ENCODE measurements around the gene CUBN.

- TF ChIP-seq ZBTB21 (tag by site-specific recombination; IDR thresholded peaks at IDR 0.05) (no peak), CTCF (tag by site-specific recombination; IDR thresholded peaks at IDR 0.05) (no peak), ZNF10 (tag by site-specific recombination; IDR thresholded peaks at IDR 0.05) (no peak), PBX3 (CRISPR knock-in tag; IDR thresholded peaks at IDR 0.05) (no peak), SALL2 (tag by site-specific recombination; IDR thresholded peaks at IDR 0.05; ENCODE audit: borderline replicate concordance) (no peak), ZNF266 (tag by site-specific recombination; IDR thresholded peaks at IDR 0.05; ENCODE audit: low read depth) (no peak), WT1 (tag by site-specific recombination; IDR thresholded peaks at IDR 0.05) (no peak), ZNF274 (IDR thresholded peaks at IDR 0.05; ENCODE audit: low read length) (no peak), ZNF274 (tag by site-specific recombination; IDR thresholded peaks at IDR 0.05; ENCODE audit: borderline replicate concordance) (no peak), GLI2 (tag by site-specific recombination; IDR thresholded peaks at IDR 0.05; ENCODE audit: borderline replicate concordance, low read depth) (no peak), ZNF645 (tag by site-specific recombination; IDR thresholded peaks at IDR 0.05) (no peak), ZBTB11 (tag by site-specific recombination; conservative IDR thresholded peaks at IDR 0.05; ENCODE audit: low read depth) (no peak), MZF1 (tag by site-specific recombination; IDR thresholded peaks at IDR 0.05; ENCODE audit: borderline replicate concordance) (no peak), ZNF561 (tag by site-specific recombination; IDR thresholded peaks at IDR 0.05; ENCODE audit: borderline replicate concordance) (no peak)
Measured at GRCh38 chr10:16995867-16996529, 133.6 kb downstream of the CUBN start.
